Suppressor macrophage treated with lipopolysaccharide for 4 hours (primary cell): ENCODE measurements around the gene AGBL2.
A peak's percentile ranks its signal among the peaks of the same experiment; 100 is the strongest.

Experiments used
- DNase-seq: peaks from one replicate; pipeline ENCODE4 v3.0.0-alpha.2; 2020

AGBL2 gene

GRCh38 chr11:47626234-47626633, 88.9 kb downstream of the AGBL2 start:
- DNase-seq: no peak

- DNase-seq: no peak
Measured at GRCh38 chr11:47620836-47621378, 94.3 kb downstream of the AGBL2 start.

- no peak for DNase-seq
Measured at GRCh38 chr11:47617417-47617809, 97.8 kb downstream of the AGBL2 start.

GRCh38 chr11:47616726-47617416, 98.3 kb downstream of the AGBL2 start:
- DNase-seq: peak; percentile 64

- no peak for DNase-seq
Measured at GRCh38 chr11:47615249-47615648, 99.9 kb downstream of the AGBL2 start.

- DNase-seq: peak; percentile 67
Measured at GRCh38 chr11:47611348-47611794, 103.8 kb downstream of the AGBL2 start.

GRCh38 chr11:47609675-47610074, 105.5 kb downstream of the AGBL2 start:
- DNase-seq: no peak
